Activated CD4-positive, alpha-beta T cell treated with anti-CD3 and anti-CD28 coated beads, Interleukin-2, amount 50 U/mL, for 1 hour (primary cell): ENCODE measurements around the gene TMEM138.

Experiments
- DNase-seq: peaks from one replicate; pipeline ENCODE4 v3.0.0-alpha.2; 2020

The TMEM138 gene

GRCh38 chr11:61411589-61411988 lies 49.4 kb downstream of the TMEM138 start:
- no peak for DNase-seq

- no peak for DNase-seq
These were observed 51.3 kb downstream of the TMEM138 start for GRCh38 chr11:61413496-61413895.

- DNase-seq: no peak
These were observed 52.4 kb downstream of the TMEM138 start for GRCh38 chr11:61414547-61414946.

- no peak for DNase-seq
These were observed 53.2 kb downstream of the TMEM138 start for GRCh38 chr11:61415381-61415780.

- DNase-seq: no peak
These were observed 54.8 kb downstream of the TMEM138 start for GRCh38 chr11:61416941-61417340.

GRCh38 chr11:61417670-61418069 lies 55.5 kb downstream of the TMEM138 start:
- DNase-seq: no peak

GRCh38 chr11:61418136-61418535 lies 56.0 kb downstream of the TMEM138 start:
- DNase-seq: no peak
